ENCODE measurements around the gene TRAPPC12.
"Not testable (repeated sequence)": the region's sequence is repeated elsewhere in the genome, so short reads cannot be mapped to it uniquely, and the experiment has no call there.

Gene TRAPPC12

GRCh38 chr2:3369340-3370181 lies 9.9 kb upstream of the TRAPPC12 start:
- DNase-seq (ENCODE audit: low spot score), result not testable (repeated sequence)

DNA sequence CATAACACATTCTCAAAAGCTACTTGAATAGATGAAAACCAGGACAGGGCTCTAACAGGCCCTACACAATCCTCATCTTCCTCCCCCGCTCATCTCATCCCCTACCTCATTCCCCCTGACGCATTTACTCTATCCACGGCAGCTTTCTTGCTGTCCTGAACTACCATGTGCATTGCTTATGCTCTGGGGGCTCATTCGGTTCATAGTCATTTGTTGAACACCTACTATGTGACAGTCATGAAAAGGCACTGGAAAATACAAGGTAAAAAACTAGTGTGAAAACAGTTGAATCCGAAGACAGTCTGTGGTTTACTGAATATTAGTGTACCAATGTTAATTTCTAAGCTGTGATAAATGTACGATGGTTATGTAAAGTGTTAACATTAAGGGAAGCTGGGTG lies 2.7 kb upstream of the TRAPPC12 start:
- no peak for DNase-seq (ENCODE audit: low spot score)

- no peak for DNase-seq (ENCODE audit: low spot score)
Observed at GRCh38 chr2:3377279-3377611, 2.2 kb upstream of the TRAPPC12 start.

GRCh38 chr2:3377612-3378432 lies 1.7 kb upstream of the TRAPPC12 start, which contains the start of gene EIPR1:
EIPR1 (minus strand) TSS chr2:3377818; CDS start chr2:3377689, 129 bp downstream.
- peak; percentile 98 for DNase-seq (ENCODE audit: low spot score)

DNA sequence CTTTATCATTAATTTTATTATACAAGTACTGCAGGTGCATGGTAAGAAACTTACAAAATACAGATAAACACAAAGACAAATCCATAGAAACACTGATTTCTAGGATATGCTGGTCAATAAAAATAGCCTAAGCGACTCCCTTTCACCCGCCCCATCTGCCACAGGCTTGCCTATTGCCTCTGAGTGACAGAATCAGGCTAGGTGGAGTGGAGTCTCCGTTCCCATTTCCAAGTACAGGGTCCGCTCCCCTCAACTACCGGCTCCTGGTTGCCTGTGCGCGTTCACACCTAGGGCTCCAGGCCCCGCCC lies 201 bp upstream of the TRAPPC12 start:
- no peak for DNase-seq (ENCODE audit: low spot score)

GRCh38 chr2:3386448-3386958 lies 7.0 kb downstream of the TRAPPC12 start:
- DNase-seq (ENCODE audit: low spot score), result no peak

GRCh38 chr2:3387011-3387410 lies 7.5 kb downstream of the TRAPPC12 start:
- no peak for DNase-seq (ENCODE audit: low spot score)

DNA sequence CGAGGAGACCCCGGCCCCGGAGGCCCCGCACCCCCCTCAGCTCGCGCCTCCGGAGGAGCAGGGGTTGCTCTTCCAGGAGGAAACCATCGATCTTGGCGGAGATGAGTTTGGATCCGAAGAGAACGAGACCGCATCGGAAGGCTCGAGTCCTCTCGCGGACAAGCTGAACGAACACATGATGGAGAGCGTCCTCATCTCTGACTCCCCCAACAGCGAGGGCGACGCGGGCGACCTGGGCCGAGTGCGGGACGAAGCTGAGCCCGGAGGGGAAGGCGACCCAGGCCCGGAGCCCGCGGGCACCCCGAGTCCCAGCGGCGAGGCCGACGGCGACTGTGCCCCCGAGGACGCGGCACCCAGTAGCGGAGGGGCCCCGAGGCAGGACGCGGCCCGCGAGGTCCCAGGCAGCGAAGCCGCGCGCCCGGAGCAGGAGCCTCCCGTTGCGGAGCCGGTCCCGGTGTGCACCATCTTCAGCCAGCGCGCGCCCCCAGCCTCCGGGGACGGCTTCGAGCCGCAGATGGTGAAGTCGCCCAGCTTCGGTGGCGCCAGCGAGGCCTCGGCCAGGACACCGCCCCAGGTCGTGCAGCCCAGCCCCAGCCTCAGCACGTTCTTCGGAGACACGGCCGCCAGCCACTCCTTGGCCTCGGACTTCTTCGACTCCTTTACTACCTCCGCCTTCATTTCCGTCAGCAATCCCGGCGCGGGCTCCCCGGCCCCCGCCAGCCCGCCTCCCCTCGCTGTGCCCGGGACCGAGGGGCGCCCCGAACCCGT lies 8.3 kb downstream of the TRAPPC12 start:
- DNase-seq (ENCODE audit: low spot score), result no peak

DNA sequence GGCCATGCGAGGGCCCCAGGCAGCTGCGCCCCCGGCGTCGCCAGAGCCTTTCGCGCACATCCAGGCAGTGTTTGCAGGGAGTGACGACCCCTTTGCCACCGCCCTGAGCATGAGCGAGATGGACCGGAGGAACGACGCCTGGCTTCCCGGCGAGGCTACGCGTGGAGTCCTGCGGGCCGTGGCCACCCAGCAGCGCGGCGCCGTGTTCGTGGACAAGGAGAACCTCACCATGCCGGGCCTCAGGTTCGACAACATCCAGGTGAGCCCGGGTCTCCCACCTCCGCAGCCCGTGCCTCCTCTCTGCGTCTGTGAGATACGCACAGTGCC lies 8.9 kb downstream of the TRAPPC12 start:
- DNase-seq (ENCODE audit: low spot score), result no peak

DNA sequence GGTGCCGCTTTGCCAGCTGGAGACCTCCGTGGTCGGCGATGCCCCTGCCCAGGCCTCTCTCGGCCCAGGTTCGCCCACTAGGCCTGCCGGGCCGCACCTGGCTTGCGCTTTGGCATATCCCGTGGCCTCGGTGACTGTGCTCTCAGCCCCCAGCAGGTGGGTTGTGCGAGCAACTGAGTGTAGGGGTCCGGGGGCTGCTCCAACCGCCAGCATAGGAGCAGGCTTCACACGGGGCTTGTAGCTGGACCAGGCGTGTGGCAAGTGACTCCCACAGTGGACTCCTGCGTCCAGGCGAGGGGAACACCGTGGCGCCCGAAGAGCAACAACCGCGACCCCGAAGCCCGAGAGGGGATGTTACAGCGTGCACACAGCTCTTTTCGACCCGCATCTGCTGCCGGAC lies 9.7 kb downstream of the TRAPPC12 start:
- no peak for DNase-seq (ENCODE audit: low spot score)

DNA sequence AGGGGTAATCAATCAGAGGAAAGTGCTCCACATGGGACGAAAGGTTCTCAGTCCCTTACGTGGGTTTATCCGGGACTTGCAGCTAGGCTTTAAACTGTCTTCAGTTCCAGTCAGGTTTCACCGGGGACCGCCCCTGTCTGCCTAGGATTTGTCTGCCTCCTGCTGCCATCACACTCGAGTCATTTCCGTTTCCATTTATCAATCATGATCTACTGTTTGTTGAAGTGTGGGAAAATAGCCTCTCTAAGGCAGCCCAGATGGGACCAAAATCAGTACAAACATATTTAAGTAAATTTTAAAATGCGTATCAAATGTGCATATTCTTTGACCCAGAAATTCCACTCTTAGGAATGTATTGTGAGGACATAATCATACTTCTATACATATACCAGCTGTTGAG lies 10.5 kb downstream of the TRAPPC12 start:
- DNase-seq (ENCODE audit: low spot score), result no peak

DNA sequence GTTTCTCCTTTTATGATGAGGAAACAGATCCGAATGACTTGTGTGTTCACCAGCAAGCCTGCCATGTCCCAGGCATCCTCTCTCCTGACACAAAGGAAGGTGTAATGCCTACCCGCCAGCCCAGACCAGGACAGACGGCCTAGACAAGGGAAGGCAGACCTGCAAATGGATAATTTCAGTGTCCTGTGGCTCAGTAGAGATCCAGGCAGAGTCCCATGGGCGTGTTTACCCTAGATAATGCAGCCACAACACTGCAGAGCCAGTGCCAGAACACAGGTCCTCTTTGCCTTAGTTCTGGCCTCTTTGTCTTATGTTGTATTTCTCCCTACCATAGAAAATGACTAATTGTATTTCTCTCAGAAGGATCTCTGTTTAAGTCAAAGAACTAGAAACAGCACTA lies 12.7 kb downstream of the TRAPPC12 start:
- DNase-seq (ENCODE audit: low spot score), result no peak

- DNase-seq (ENCODE audit: low spot score), result no peak
Observed at GRCh38 chr2:3396920-3397559, 17.5 kb downstream of the TRAPPC12 start.

- no peak for DNase-seq (ENCODE audit: low spot score)
Observed at GRCh38 chr2:3398857-3399256, 19.4 kb downstream of the TRAPPC12 start.

DNA sequence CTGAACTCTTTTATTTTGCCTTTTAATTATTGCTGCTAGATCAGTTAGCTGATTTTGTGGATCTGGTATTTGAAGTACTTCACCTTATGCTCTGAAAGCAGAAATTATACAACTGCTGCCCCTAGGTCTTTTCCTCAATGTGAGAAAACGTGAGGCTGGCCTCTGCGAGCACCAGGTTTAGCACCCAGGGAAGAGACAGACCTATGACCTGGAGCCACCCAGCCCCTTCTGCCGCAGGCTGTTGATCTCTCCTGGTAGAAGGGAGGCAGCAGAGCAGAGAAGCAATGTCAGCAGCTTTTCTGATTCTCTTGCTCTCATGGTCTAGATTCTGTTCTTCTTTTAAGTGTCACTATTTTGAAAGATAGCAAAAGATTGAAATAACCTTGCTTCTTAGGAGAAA lies 19.9 kb downstream of the TRAPPC12 start:
- no peak for DNase-seq (ENCODE audit: low spot score)

DNA sequence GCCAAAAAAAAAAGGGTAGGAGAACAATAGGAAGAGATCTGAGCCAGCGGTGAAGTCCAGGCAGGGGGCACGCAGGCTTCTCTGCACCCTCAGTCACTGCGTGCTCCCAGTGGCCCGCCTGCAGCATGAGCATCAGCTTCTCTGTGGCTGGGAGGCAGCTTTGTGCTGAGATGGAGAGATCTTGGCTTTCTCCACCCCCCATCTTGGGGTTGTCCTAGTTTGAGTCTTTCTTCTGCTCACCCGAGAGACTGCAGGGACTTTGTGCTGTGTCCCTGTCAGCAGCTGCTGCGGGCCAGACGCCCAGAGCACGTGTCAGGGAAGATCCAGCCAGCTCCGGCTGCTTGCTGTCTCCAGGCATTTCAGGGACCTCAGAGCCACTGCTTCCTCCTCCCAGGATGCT lies 20.3 kb downstream of the TRAPPC12 start:
- peak; percentile 91 for DNase-seq (ENCODE audit: low spot score)

DNA sequence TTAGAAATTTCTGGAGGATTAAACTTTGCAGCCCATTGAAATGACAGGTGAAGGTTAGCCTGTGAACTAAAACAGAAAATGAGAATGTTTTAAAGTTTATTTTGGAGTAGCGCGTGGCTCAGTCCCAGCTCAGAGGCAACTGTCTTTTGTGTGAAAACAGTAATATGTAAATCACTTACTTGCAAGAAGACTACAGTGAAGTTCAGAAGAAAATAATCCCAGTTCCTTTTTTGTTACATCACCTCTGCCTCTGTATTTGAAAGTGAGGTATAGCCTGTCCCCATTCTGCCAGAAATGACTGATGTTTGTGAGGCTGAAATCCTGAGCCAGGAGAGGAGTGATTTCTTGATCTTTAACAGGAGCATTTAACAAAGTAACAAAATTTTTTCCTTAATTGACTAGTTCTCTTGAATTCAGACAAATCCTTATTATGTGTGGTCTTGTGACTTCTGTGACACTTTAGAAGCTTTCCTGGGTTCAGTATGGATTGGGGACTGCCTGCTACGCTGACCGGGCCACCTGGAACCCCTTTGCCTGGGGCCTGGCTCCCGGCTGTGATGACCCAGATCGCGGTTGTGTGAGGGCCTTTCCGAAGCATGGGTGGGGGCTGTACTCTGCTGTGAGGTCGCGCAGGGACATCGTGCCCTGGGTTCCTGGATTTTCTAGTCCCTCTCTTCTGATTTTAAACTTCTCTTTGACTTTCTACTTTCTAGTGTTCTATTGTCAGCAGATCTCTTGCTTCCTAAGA lies 24.3 kb downstream of the TRAPPC12 start:
- DNase-seq (ENCODE audit: low spot score), result no peak

- no peak for DNase-seq (ENCODE audit: low spot score)
Observed at GRCh38 chr2:3404349-3404894, 24.9 kb downstream of the TRAPPC12 start.

GRCh38 chr2:3405307-3405706 lies 25.8 kb downstream of the TRAPPC12 start:
- DNase-seq (ENCODE audit: low spot score), result no peak

- DNase-seq (ENCODE audit: low spot score), result no peak
Observed at GRCh38 chr2:3405876-3406275, 26.4 kb downstream of the TRAPPC12 start.

DNA sequence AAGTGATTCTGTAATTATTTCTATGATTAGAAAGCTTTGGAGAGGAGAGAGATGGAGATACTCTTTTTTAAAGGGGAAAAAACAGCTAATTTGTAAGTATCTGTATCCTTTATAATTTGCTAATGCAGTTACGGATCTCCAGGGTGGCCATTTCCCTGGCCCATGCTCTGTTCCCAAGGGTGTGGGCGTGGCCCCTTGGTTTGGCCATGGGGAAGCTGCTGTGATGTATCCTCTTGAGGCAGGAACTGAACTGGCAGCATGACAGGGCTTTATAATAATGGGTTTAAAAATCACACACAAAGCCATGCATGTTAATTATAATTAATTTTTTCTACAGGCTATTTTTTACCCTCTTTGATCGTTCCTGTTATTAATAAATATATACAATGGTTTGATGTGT lies 27.0 kb downstream of the TRAPPC12 start:
- DNase-seq (ENCODE audit: low spot score), result no peak

Measured in pons (tissue), 1 donor.